ENCODE results near the gene FA2H. TPM values are rescaled to one million over a fixed set of nuclear protein-coding genes. Genes with fewer than 3 reads are reported as not detected.
A peak's percentile ranks its signal among the peaks of the same experiment; 100 is the strongest.
"Not testable (repeated sequence)": the region's sequence is repeated elsewhere in the genome, so short reads cannot be mapped to it uniquely, and the experiment has no call there.

Gene FA2H
- total RNA-seq, 1 donor from 2014 or later: not detected

- Mint-ChIP-seq H3K27ac (ENCODE audit: unreplicated experiment) (no peak overlapping the region), H3K4me3 (ENCODE audit: unreplicated experiment) (no peak overlapping the region), H3K4me1 (ENCODE audit: unreplicated experiment) (peaks cover 7% of the 10 kb centered on the region), H3K36me3 (ENCODE audit: unreplicated experiment) (no peaks in the 10 kb centered on the region), H3K9me3 (ENCODE audit: unreplicated experiment) (no peaks in the 10 kb centered on the region), H3K27me3 (ENCODE audit: unreplicated experiment) (no peaks in the 10 kb centered on the region)
- DNase-seq (ENCODE audit: extremely low spot score, unreplicated experiment): no peak
- TF ChIP-seq CTCF (IDR thresholded peaks at IDR 0.05): no peak
Measured at GRCh38 chr16:74682556-74682955, 92.1 kb downstream of the FA2H start.

- no peaks in the 10 kb centered on the region for H3K36me3 Mint-ChIP-seq (ENCODE audit: unreplicated experiment)
- no peaks in the 10 kb centered on the region for H3K9me3 Mint-ChIP-seq (ENCODE audit: unreplicated experiment)
- TF ChIP-seq CTCF (IDR thresholded peaks at IDR 0.05): no peak
- no peak for DNase-seq (ENCODE audit: extremely low spot score, unreplicated experiment)
- H3K27ac Mint-ChIP-seq (ENCODE audit: unreplicated experiment): no peak overlapping the region
- no peaks in the 10 kb centered on the region for H3K27me3 Mint-ChIP-seq (ENCODE audit: unreplicated experiment)
- peaks cover 7% of the 10 kb centered on the region for H3K4me1 Mint-ChIP-seq (ENCODE audit: unreplicated experiment)
- H3K4me3 Mint-ChIP-seq (ENCODE audit: unreplicated experiment): no peak overlapping the region
Measured at GRCh38 chr16:74680681-74681080, 93.9 kb downstream of the FA2H start.

- Mint-ChIP-seq H3K27me3 (ENCODE audit: unreplicated experiment) (peaks cover 3% of the 10 kb centered on the region), H3K4me1 (ENCODE audit: unreplicated experiment) (peaks cover 7% of the 10 kb centered on the region), H3K9me3 (ENCODE audit: unreplicated experiment) (no peaks in the 10 kb centered on the region), H3K4me3 (ENCODE audit: unreplicated experiment) (no peak overlapping the region), H3K36me3 (ENCODE audit: unreplicated experiment) (no peaks in the 10 kb centered on the region), H3K27ac (ENCODE audit: unreplicated experiment) (peak overlapping the region; percentile 41)
- no peak for TF ChIP-seq CTCF (IDR thresholded peaks at IDR 0.05)
- no peak for DNase-seq (ENCODE audit: extremely low spot score, unreplicated experiment)
Measured at GRCh38 chr16:74679983-74680382, 94.6 kb downstream of the FA2H start.

- H3K36me3 Mint-ChIP-seq (ENCODE audit: unreplicated experiment): no peaks in the 10 kb centered on the region
- peaks cover 3% of the 10 kb centered on the region for H3K27me3 Mint-ChIP-seq (ENCODE audit: unreplicated experiment)
- H3K9me3 Mint-ChIP-seq (ENCODE audit: unreplicated experiment): no peaks in the 10 kb centered on the region
- no peak overlapping the region for H3K27ac Mint-ChIP-seq (ENCODE audit: unreplicated experiment)
- no peak for TF ChIP-seq CTCF (IDR thresholded peaks at IDR 0.05)
- DNase-seq (ENCODE audit: extremely low spot score, unreplicated experiment): no peak
- peaks cover 7% of the 10 kb centered on the region for H3K4me1 Mint-ChIP-seq (ENCODE audit: unreplicated experiment)
- no peak overlapping the region for H3K4me3 Mint-ChIP-seq (ENCODE audit: unreplicated experiment)
Measured at GRCh38 chr16:74677868-74678267, 96.8 kb downstream of the FA2H start.

- Mint-ChIP-seq H3K4me3 (ENCODE audit: unreplicated experiment) (no peak overlapping the region), H3K4me1 (ENCODE audit: unreplicated experiment) (no peaks in the 10 kb centered on the region), H3K36me3 (ENCODE audit: unreplicated experiment) (no peaks in the 10 kb centered on the region)
Measured at GRCh38 chr16:74673876-74674275, 100.7 kb downstream of the FA2H start.

GRCh38 chr16:74668877-74669276, 105.7 kb downstream of the FA2H start:
- DNase-seq (ENCODE audit: extremely low spot score, unreplicated experiment); H3K27me3 Mint-ChIP-seq (ENCODE audit: unreplicated experiment); H3K4me1 Mint-ChIP-seq (ENCODE audit: unreplicated experiment); H3K4me3 Mint-ChIP-seq (ENCODE audit: unreplicated experiment); H3K27ac Mint-ChIP-seq (ENCODE audit: unreplicated experiment); H3K36me3 Mint-ChIP-seq (ENCODE audit: unreplicated experiment): not testable (repeated sequence)
- H3K9me3 Mint-ChIP-seq (ENCODE audit: unreplicated experiment): peaks cover 11% of the 10 kb centered on the region

More at GRCh38 chr16:74673876-74674275, 100.7 kb downstream of the FA2H start:
- no peak for TF ChIP-seq CTCF (IDR thresholded peaks at IDR 0.05)
- H3K27me3 Mint-ChIP-seq (ENCODE audit: unreplicated experiment): peaks cover 5% of the 10 kb centered on the region
- H3K27ac Mint-ChIP-seq (ENCODE audit: unreplicated experiment): no peak overlapping the region
- no peak for DNase-seq (ENCODE audit: extremely low spot score, unreplicated experiment)
- H3K9me3 Mint-ChIP-seq (ENCODE audit: unreplicated experiment): no peaks in the 10 kb centered on the region

Measured in osteocyte (in vitro differentiated cells).